HepG2 (cell line): Measurements from ENCODE around the gene DHX30. TPM values are rescaled to one million over a fixed set of nuclear protein-coding genes. Genes with fewer than 3 reads are reported as not detected.

Source experiments
- BCL6 ChIP-seq: IDR thresholded peaks from 2 replicates; pipeline ENCODE4 v1.6.1; 2016; ENCODE audit warnings: missing genetic modification reagents, missing compliant biosample characterization
- FOXA3 ChIP-seq: IDR thresholded peaks from 2 replicates; pipeline ENCODE4 v1.6.1; 2016; ENCODE audit warnings: missing genetic modification reagents, missing compliant biosample characterization
- HOXD1 ChIP-seq: sonication (generic); formaldehyde crosslinking; IDR thresholded peaks from 2 replicates; pipeline ENCODE4 v1.5.0; 2020; ENCODE audit warnings: missing genetic modification reagents
- NCOA5 ChIP-seq: sonication (generic); formaldehyde crosslinking; IDR thresholded peaks from 2 replicates; pipeline ENCODE4 v1.4.0; 2020; ENCODE audit warnings: missing genetic modification reagents
- NR2F2 ChIP-seq: IDR thresholded peaks from 2 replicates; pipeline ENCODE4 v1.6.1; 2012; ENCODE audit warnings: low read depth, inconsistent platforms, borderline replicate concordance
- SATB2 ChIP-seq: sonication (generic); formaldehyde crosslinking; IDR thresholded peaks from 2 replicates; pipeline ENCODE4 v1.5.0; 2020; ENCODE audit warnings: missing genetic modification reagents
- ZFP62 ChIP-seq: sonication (generic); formaldehyde crosslinking; IDR thresholded peaks from 2 replicates; pipeline ENCODE4 v1.4.0; 2020; ENCODE audit warnings: missing genetic modification reagents
- ZNF329 ChIP-seq: sonication (generic); formaldehyde crosslinking; IDR thresholded peaks from 2 replicates; pipeline ENCODE4 v1.9.0; 2021; ENCODE audit warnings: low read depth, mild to moderate bottlenecking, missing genetic modification reagents
- ZNF747 ChIP-seq: sonication (generic); formaldehyde crosslinking; IDR thresholded peaks from 2 replicates; pipeline ENCODE4 v1.8.1; 2023; ENCODE audit warnings: missing genetic modification reagents, mild to moderate bottlenecking, borderline replicate concordance
- polyA plus RNA-seq, 8 experiments: library from polyadenylated mRNA; depleted of rRNA in 3 of 8; stranded (reverse) in 7 of 8; unstranded in 1 of 8; fragments of >200 nt; fragmentation: Illumina TruSeq in 4 of 8; extraction: Trizol in 4 of 8; gene quantifications; 2 replicates each; pipeline versions ENCODE4 v1.2.1 to v1.2.3, GENCODE V29; 2011 to 2016; ENCODE audit warnings: low read depth in 4 of 8, missing spikeins in 1 of 8, mixed read lengths in 1 of 8; ENCODE audit not compliant: insufficient read depth in 1 of 8
- total RNA-seq, 5 experiments: library from RNA; depleted of rRNA; stranded (reverse); fragments of >200 nt; fragmentation: Illumina TruSeq; extraction: Trizol; gene quantifications; 2 replicates each; pipeline ENCODE4 v1.2.3, GENCODE V29; 2016; ENCODE audit warnings: low read depth in 1 of 5
- TF ChIP-seq, protein P1 (sequence below): sonication (generic); formaldehyde crosslinking; IDR thresholded peaks from 2 replicates; pipeline ENCODE4 v1.5.0; 2020; ENCODE audit warnings: mild to moderate bottlenecking, missing genetic modification reagents, borderline replicate concordance
- TF ChIP-seq, protein P2 (sequence below): sonication (generic); formaldehyde crosslinking; IDR thresholded peaks from 2 replicates; pipeline ENCODE4 v1.4.0; 2020; ENCODE audit warnings: missing genetic modification reagents, borderline replicate concordance
- TF ChIP-seq, protein P3 (sequence below): sonication (generic); formaldehyde crosslinking; IDR thresholded peaks from 2 replicates; pipeline ENCODE4 v1.4.0; 2020; ENCODE audit warnings: mild to moderate bottlenecking, missing genetic modification reagents, borderline replicate concordance
- TF ChIP-seq, protein P4 (sequence below): sonication (generic); formaldehyde crosslinking; IDR thresholded peaks from 2 replicates; pipeline ENCODE4 v1.8.1; 2023; ENCODE audit warnings: mild to moderate bottlenecking, moderate library complexity, missing genetic modification reagents

DHX30 gene
- total and polyA plus RNA-seq, 2 of the 13 experiments (the other 11 are each of a cell fraction or from before 2014, with no cell fraction given), result 30.6 to 59.4 TPM

DNA sequence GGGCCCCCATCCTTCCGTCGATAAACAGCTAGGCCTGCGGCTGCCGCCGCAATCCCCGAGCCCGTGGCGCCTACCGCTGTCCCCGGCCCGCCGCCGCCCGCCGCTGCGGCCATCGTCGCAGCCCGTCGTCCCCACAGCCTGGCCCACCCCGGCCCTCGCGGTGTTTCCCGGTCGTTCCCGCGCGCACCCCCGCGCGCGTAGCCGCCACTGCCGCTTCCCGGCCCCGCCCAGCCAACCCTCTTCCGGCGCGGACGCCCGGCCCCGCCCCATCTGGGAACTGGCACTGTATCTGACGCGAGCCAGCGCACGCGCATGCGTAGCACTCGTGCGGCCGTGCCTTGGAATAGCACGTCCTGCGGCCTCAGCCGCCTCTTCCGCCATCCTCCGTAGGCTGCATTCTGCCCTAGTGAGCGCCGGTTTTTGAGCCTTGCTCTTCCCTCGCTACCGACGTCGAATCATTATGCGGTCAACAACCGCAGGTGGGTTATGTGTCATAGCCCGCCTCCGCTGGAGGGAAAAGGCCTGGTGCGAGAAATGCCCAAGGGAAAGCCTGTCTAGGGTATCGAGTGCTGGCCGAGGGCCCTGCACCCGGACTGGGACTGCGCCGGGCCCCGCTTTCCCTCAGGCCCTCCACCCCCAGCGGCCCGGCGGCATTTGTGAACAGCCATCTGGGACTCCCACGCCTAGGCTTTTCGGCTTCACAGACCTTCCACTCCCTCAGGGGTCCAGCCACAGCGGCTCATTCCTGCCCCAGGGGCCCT, 21.1 kb upstream of the DHX30 start, which contains the start of gene SMARCC1 (continued):
- TF ChIP-seq, protein P1, sequence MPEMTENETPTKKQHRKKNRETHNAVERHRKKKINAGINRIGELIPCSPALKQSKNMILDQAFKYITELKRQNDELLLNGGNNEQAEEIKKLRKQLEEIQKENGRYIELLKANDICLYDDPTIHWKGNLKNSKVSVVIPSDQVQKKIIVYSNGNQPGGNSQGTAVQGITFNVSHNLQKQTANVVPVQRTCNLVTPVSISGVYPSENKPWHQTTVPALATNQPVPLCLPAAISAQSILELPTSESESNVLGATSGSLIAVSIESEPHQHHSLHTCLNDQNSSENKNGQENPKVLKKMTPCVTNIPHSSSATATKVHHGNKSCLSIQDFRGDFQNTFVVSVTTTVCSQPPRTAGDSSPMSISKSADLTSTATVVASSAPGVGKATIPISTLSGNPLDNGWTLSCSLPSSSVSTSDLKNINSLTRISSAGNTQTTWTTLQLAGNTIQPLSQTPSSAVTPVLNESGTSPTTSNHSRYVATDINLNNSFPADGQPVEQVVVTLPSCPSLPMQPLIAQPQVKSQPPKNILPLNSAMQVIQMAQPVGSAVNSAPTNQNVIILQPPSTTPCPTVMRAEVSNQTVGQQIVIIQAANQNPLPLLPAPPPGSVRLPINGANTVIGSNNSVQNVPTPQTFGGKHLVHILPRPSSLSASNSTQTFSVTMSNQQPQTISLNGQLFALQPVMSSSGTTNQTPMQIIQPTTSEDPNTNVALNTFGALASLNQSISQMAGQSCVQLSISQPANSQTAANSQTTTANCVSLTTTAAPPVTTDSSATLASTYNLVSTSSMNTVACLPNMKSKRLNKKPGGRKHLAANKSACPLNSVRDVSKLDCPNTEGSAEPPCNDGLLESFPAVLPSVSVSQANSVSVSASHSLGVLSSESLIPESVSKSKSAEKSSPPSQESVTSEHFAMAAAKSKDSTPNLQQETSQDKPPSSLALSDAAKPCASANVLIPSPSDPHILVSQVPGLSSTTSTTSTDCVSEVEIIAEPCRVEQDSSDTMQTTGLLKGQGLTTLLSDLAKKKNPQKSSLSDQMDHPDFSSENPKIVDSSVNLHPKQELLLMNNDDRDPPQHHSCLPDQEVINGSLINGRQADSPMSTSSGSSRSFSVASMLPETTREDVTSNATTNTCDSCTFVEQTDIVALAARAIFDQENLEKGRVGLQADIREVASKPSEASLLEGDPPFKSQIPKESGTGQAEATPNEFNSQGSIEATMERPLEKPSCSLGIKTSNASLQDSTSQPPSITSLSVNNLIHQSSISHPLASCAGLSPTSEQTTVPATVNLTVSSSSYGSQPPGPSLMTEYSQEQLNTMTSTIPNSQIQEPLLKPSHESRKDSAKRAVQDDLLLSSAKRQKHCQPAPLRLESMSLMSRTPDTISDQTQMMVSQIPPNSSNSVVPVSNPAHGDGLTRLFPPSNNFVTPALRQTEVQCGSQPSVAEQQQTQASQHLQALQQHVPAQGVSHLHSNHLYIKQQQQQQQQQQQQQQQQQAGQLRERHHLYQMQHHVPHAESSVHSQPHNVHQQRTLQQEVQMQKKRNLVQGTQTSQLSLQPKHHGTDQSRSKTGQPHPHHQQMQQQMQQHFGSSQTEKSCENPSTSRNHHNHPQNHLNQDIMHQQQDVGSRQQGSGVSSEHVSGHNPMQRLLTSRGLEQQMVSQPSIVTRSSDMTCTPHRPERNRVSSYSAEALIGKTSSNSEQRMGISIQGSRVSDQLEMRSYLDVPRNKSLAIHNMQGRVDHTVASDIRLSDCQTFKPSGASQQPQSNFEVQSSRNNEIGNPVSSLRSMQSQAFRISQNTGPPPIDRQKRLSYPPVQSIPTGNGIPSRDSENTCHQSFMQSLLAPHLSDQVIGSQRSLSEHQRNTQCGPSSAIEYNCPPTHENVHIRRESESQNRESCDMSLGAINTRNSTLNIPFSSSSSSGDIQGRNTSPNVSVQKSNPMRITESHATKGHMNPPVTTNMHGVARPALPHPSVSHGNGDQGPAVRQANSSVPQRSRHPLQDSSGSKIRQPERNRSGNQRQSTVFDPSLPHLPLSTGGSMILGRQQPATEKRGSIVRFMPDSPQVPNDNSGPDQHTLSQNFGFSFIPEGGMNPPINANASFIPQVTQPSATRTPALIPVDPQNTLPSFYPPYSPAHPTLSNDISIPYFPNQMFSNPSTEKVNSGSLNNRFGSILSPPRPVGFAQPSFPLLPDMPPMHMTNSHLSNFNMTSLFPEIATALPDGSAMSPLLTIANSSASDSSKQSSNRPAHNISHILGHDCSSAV (CRISPR knock-in tag), result no peak
- no peak for TF ChIP-seq HOXD1 (CRISPR knock-in tag)
- TF ChIP-seq, protein P2, sequence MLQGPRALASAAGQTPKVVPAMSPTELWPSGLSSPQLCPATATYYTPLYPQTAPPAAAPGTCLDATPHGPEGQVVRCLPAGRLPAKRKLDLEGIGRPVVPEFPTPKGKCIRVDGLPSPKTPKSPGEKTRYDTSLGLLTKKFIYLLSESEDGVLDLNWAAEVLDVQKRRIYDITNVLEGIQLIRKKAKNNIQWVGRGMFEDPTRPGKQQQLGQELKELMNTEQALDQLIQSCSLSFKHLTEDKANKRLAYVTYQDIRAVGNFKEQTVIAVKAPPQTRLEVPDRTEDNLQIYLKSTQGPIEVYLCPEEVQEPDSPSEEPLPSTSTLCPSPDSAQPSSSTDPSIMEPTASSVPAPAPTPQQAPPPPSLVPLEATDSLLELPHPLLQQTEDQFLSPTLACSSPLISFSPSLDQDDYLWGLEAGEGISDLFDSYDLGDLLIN (CRISPR knock-in tag), result no peak
- TF ChIP-seq ZFP62 (CRISPR knock-in tag), result no peak
- TF ChIP-seq, protein P3, sequence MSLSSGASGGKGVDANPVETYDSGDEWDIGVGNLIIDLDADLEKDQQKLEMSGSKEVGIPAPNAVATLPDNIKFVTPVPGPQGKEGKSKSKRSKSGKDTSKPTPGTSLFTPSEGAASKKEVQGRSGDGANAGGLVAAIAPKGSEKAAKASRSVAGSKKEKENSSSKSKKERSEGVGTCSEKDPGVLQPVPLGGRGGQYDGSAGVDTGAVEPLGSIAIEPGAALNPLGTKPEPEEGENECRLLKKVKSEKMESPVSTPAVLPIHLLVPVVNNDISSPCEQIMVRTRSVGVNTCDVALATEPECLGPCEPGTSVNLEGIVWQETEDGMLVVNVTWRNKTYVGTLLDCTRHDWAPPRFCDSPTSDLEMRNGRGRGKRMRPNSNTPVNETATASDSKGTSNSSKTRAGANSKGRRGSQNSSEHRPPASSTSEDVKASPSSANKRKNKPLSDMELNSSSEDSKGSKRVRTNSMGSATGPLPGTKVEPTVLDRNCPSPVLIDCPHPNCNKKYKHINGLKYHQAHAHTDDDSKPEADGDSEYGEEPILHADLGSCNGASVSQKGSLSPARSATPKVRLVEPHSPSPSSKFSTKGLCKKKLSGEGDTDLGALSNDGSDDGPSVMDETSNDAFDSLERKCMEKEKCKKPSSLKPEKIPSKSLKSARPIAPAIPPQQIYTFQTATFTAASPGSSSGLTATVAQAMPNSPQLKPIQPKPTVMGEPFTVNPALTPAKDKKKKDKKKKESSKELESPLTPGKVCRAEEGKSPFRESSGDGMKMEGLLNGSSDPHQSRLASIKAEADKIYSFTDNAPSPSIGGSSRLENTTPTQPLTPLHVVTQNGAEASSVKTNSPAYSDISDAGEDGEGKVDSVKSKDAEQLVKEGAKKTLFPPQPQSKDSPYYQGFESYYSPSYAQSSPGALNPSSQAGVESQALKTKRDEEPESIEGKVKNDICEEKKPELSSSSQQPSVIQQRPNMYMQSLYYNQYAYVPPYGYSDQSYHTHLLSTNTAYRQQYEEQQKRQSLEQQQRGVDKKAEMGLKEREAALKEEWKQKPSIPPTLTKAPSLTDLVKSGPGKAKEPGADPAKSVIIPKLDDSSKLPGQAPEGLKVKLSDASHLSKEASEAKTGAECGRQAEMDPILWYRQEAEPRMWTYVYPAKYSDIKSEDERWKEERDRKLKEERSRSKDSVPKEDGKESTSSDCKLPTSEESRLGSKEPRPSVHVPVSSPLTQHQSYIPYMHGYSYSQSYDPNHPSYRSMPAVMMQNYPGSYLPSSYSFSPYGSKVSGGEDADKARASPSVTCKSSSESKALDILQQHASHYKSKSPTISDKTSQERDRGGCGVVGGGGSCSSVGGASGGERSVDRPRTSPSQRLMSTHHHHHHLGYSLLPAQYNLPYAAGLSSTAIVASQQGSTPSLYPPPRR, result 0 out of 2 replicates have a peak, but pooled peaks have one; percentile 27
- peak; percentile 20; the same call in 1 of the 2 replicates for TF ChIP-seq FOXA3 (CRISPR knock-in tag)
- no peak for TF ChIP-seq BCL6 (CRISPR knock-in tag)
- TF ChIP-seq ZNF329 (CRISPR knock-in tag), result peak; percentile 92
- TF ChIP-seq, protein P4, sequence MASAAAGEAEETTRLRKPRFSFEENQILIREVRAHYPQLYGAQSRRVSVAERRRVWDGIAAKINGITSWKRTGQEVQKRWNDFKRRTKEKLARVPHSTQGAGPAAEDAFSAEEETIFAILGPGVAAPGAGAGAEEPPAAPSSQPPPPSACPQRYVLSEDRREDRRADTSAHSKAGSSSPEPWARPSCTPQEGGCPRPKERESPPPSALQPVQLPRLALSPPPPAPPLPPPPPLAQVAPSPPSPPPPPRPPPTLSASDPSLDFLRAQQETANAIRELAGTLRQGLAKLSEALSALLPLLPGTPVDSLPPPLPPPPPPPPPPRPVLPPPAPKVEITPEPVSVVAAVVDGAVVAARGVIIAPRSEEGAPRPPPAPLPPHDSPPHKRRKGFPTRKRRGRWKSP (CRISPR knock-in tag), result peak; percentile 70; the same call in 1 of the 2 replicates
- no peak for TF ChIP-seq NR2F2
- no peak for TF ChIP-seq NCOA5
- TF ChIP-seq SATB2 (CRISPR knock-in tag), result no peak; the same call in 1 of the 2 replicates
- 0 out of 2 replicates have a peak, but pooled peaks have one; percentile 65 for TF ChIP-seq ZNF747 (CRISPR knock-in tag)
